ENCODE data around the gene PTPRM. TPM values are rescaled to one million over a fixed set of nuclear protein-coding genes. Genes with fewer than 3 reads are reported as not detected.

The PTPRM gene
- total RNA-seq, 1 donor from 2014 or later = 65.5 TPM

DNA sequence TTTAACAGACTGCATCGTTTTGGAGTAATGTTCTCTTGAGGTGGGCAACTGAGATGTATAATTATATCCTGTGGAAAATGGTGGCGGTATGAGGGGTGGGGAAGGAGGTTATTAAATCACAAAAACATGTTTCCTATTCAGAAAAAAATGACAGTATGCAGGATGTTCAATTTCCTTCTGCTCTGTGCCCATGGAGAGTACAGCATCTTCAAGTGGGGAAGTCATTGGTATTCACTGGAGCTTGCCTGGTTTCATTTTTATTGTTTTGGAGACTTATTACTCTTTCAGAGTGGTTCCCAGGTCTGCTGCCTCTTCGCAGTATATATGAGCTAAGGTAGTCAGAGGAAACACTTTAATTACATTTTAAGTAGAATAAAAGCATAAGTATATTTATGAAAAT is 723.3 kb downstream of the PTPRM start:
- TF ChIP-seq, protein P1, sequence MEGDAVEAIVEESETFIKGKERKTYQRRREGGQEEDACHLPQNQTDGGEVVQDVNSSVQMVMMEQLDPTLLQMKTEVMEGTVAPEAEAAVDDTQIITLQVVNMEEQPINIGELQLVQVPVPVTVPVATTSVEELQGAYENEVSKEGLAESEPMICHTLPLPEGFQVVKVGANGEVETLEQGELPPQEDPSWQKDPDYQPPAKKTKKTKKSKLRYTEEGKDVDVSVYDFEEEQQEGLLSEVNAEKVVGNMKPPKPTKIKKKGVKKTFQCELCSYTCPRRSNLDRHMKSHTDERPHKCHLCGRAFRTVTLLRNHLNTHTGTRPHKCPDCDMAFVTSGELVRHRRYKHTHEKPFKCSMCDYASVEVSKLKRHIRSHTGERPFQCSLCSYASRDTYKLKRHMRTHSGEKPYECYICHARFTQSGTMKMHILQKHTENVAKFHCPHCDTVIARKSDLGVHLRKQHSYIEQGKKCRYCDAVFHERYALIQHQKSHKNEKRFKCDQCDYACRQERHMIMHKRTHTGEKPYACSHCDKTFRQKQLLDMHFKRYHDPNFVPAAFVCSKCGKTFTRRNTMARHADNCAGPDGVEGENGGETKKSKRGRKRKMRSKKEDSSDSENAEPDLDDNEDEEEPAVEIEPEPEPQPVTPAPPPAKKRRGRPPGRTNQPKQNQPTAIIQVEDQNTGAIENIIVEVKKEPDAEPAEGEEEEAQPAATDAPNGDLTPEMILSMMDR (IDR thresholded peaks at IDR 0.05; ENCODE audit: insufficient read depth, low read length, poor library complexity, severe bottlenecking) = no peak
- Histone ChIP-seq H3K27me3 (ENCODE audit: control insufficient read depth, insufficient read depth, low read length) (no peaks in the 10 kb centered on the region), H3K4me3 (ENCODE audit: low read depth, low read length) (no peak overlapping the region), H3K36me3 (ENCODE audit: control insufficient read depth, insufficient read depth, low read length) (no peaks in the 10 kb centered on the region)
- DNase-seq (ENCODE audit: low read depth) = no peak

DNA sequence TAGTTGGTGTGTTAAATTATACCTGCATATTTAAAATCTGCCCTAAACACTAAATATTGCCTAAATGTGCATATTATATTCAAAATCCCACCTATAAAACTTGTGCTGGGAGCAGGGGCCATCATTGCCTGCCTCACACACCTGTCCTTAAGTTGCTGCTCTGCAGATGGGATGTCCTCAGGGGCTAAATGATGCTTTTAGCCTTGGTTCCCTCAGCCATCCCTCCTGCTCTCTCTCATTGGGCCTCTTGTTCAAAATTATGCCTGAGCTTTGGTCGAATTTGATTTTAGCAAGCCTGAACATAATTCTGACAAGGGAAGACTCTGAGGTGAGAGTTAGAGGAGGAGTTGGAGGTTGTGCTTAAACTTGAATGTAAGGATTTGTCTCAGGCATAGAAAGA is 723.8 kb downstream of the PTPRM start:
- TF ChIP-seq, protein P1 (IDR thresholded peaks at IDR 0.05; ENCODE audit: insufficient read depth, low read length, poor library complexity, severe bottlenecking) = no peak
- Histone ChIP-seq H3K36me3 (ENCODE audit: control insufficient read depth, insufficient read depth, low read length) (no peaks in the 10 kb centered on the region), H3K4me3 (ENCODE audit: low read depth, low read length) (no peak overlapping the region), H3K27me3 (ENCODE audit: control insufficient read depth, insufficient read depth, low read length) (no peaks in the 10 kb centered on the region)
- DNase-seq (ENCODE audit: low read depth) = no peak

DNA sequence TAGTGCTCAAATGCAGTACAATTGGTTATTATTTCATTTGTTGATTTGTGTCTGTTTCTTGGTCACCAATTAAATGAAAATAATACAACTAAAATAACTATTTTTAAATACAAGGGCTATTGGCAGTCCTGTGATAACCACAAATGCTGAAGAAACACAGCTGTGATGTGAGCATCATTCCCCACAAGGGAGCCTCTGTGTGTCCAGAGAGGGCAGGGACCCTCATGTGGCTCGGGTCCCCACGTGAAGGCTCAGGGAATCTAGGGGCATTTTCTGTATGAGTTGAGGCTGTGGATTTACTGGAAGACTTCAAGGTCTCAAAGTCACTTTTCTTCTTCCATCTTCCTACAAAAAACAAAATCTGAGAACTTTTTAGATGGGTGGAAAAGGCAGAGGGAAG is 726.1 kb downstream of the PTPRM start:
- TF ChIP-seq, protein P1 (IDR thresholded peaks at IDR 0.05; ENCODE audit: insufficient read depth, low read length, poor library complexity, severe bottlenecking) = no peak
- Histone ChIP-seq H3K27me3 (ENCODE audit: control insufficient read depth, insufficient read depth, low read length) (no peaks in the 10 kb centered on the region), H3K36me3 (ENCODE audit: control insufficient read depth, insufficient read depth, low read length) (no peaks in the 10 kb centered on the region), H3K4me3 (ENCODE audit: low read depth, low read length) (no peak overlapping the region)
- no peak for DNase-seq (ENCODE audit: low read depth)

DNA sequence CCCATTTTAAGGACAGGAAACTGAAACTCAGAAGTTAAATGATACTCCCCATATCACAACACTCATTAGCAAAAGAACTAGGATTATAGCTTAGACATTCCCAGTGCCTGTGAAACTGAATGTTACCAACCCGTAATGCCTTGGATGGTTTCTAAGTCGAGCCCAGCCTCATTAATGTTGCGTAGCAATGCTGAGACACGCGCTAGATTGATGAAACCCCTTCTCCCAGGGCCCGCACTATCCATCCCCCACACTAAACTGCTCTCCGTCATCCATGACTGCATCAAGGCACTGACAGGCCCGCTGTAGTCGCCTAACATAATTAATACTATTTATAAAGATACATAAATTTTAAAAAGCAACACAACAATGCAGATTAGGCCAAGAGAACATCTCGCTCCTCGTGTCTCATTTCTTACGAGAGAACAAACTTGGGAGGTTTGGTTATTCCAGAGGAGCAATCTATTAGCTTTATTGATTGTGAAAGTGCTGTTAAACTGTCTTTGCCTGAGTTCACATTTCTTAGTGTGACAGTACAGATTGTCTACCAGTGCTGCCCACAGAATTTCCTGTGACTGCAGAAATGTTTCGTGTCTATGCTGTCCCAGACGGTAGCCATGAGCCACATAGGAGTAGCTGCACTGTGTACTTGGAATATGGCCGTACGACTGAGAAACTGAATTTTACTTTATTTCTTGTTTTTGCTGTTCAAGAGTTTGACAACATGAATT is 729.9 kb downstream of the PTPRM start:
- H3K27me3 ChIP-seq (ENCODE audit: control insufficient read depth, insufficient read depth, low read length) = no peaks in the 10 kb centered on the region
- TF ChIP-seq, protein P1 (IDR thresholded peaks at IDR 0.05; ENCODE audit: insufficient read depth, low read length, poor library complexity, severe bottlenecking) = no peak
- DNase-seq (ENCODE audit: low read depth) = no peak
- H3K36me3 ChIP-seq (ENCODE audit: control insufficient read depth, insufficient read depth, low read length) = no peaks in the 10 kb centered on the region
- no peak overlapping the region for H3K4me3 ChIP-seq (ENCODE audit: low read depth, low read length)

DNA sequence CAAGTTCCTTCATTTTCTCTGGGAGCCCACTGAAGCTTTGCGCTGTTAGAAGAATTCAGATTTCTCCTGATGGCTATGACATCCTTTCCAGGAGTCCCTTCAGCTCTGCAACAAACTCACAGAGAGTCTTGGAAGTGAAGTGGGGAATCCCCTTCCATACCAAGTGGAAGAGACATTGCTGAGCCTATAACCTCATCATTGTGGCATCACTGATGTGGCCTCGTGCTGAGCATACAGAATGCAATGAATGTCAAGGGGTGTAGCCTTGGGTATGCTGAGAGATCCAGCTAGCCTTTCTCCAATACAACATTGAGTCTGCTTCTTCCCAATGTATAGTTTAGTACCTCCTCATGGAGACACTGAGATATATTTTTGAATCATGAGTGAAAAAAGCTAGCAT is 731.1 kb downstream of the PTPRM start:
- H3K27me3 ChIP-seq (ENCODE audit: control insufficient read depth, insufficient read depth, low read length) = no peaks in the 10 kb centered on the region
- H3K36me3 ChIP-seq (ENCODE audit: control insufficient read depth, insufficient read depth, low read length) = no peaks in the 10 kb centered on the region
- TF ChIP-seq, protein P1 (IDR thresholded peaks at IDR 0.05; ENCODE audit: insufficient read depth, low read length, poor library complexity, severe bottlenecking) = no peak
- no peak for DNase-seq (ENCODE audit: low read depth)
- no peak overlapping the region for H3K4me3 ChIP-seq (ENCODE audit: low read depth, low read length)
